WTC11 (cell line): Measurements from ENCODE around the gene ZSWIM6. TPM values are rescaled to one million over a fixed set of nuclear protein-coding genes. Genes with fewer than 3 reads are reported as not detected.

ENCODE experiments used
- ATAC-seq: fragments of 200-7000 bp; cut with Tn5 transposase; 2 replicates; pipeline ENCODE4 v1.10.0; 2021; ENCODE audit warnings: mild to moderate bottlenecking, moderate library complexity
- CTCF ChIA-PET: fragments of 300-600 bp; sonication (Branson Sonifier 250); formaldehyde crosslinking; loops from one replicate; lab custom pipeline; 2021; ENCODE audit warnings: antibody characterized with exemption; lab: Charles Lee
- POLR2A ChIA-PET: fragments of 350-600 bp; sonication (Branson Sonifier 250); formaldehyde crosslinking; loops from one replicate; lab custom pipeline; 2021; ENCODE audit warnings: antibody characterized with exemption; lab: Charles Lee
- DNase-seq: peaks from one replicate; pipeline ENCODE4 v3.0.0; 2021; ENCODE audit warnings: low spot score
- H3K27ac Mint-ChIP-seq: 2 replicates; pipeline ENCODE4 v1.8.0; 2021; ENCODE audit warnings: mixed read lengths
- H3K27me3 Mint-ChIP-seq: 2 replicates; pipeline ENCODE4 v1.8.0; 2021; ENCODE audit warnings: low read depth, mild to moderate bottlenecking, moderate library complexity, mixed read lengths
- H3K36me3 Mint-ChIP-seq: 2 replicates; pipeline ENCODE4 v1.8.0; 2021; ENCODE audit warnings: mixed read lengths
- H3K4me1 Mint-ChIP-seq: 2 replicates; pipeline ENCODE4 v1.8.0; 2022; ENCODE audit warnings: mixed read lengths
- H3K4me3 Mint-ChIP-seq: 2 replicates; pipeline ENCODE4 v1.8.0; 2021; ENCODE audit warnings: mild to moderate bottlenecking, moderate library complexity, mixed read lengths
- H3K9me3 Mint-ChIP-seq: 2 replicates; pipeline ENCODE4 v1.8.0; 2021; ENCODE audit warnings: mixed read lengths
- ATF1 ChIP-seq: sonication (generic); formaldehyde crosslinking; IDR thresholded peaks from 2 replicates; pipeline ENCODE4 v1.8.1; 2023; ENCODE audit warnings: mild to moderate bottlenecking, moderate library complexity, missing genetic modification reagents
- EMX1 ChIP-seq: fragments of 250-450 bp; sonication (Bioruptor Pico); IDR thresholded peaks from 2 replicates; pipeline ENCODE4 v1.8.0; 2021; ENCODE audit warnings: mild to moderate bottlenecking
- ESRRA ChIP-seq: sonication (generic); formaldehyde crosslinking; IDR thresholded peaks from 2 replicates; pipeline ENCODE4 v1.8.1; 2022; ENCODE audit warnings: mild to moderate bottlenecking, missing genetic modification reagents, borderline replicate concordance
- ETV6 ChIP-seq: sonication (generic); formaldehyde crosslinking; IDR thresholded peaks from 2 replicates; pipeline ENCODE4 v1.8.1; 2022; ENCODE audit warnings: mild to moderate bottlenecking, missing genetic modification reagents
- FOXK1 ChIP-seq: sonication (generic); formaldehyde crosslinking; IDR thresholded peaks from 2 replicates; pipeline ENCODE4 v1.8.0; 2022; ENCODE audit warnings: mild to moderate bottlenecking, moderate library complexity, missing genetic modification reagents
- JUN ChIP-seq: sonication (generic); formaldehyde crosslinking; IDR thresholded peaks from 2 replicates; pipeline ENCODE4 v1.8.0; 2023; ENCODE audit warnings: mild to moderate bottlenecking, missing genetic modification reagents
- NFE2L1 ChIP-seq: sonication (generic); formaldehyde crosslinking; IDR thresholded peaks from 2 replicates; pipeline ENCODE4 v1.8.1; 2023; ENCODE audit warnings: missing genetic modification reagents
- NR1H2 ChIP-seq: sonication (generic); formaldehyde crosslinking; IDR thresholded peaks from 2 replicates; pipeline ENCODE4 v1.9.0; 2021; ENCODE audit warnings: mild to moderate bottlenecking, moderate library complexity, missing genetic modification reagents
- RORB ChIP-seq: fragments of 250-450 bp; sonication (Bioruptor Pico); IDR thresholded peaks from 2 replicates; pipeline ENCODE4 v1.9.0; 2021; ENCODE audit warnings: mild to moderate bottlenecking
- SMAD3 ChIP-seq: sonication (generic); formaldehyde crosslinking; IDR thresholded peaks from 2 replicates; pipeline ENCODE4 v1.8.0; 2022; ENCODE audit warnings: missing genetic modification reagents, mild to moderate bottlenecking, borderline replicate concordance
- SOX15 ChIP-seq: fragments of 250-450 bp; sonication (Bioruptor Pico); IDR thresholded peaks from 2 replicates; pipeline ENCODE4 v1.9.0; 2021; ENCODE audit warnings: mild to moderate bottlenecking
- SP1 ChIP-seq: sonication (generic); formaldehyde crosslinking; conservative IDR thresholded peaks from 2 replicates; pipeline ENCODE4 v1.8.1; 2022; ENCODE audit warnings: missing genetic modification reagents
- TCF7 ChIP-seq: sonication (generic); formaldehyde crosslinking; IDR thresholded peaks from 2 replicates; pipeline ENCODE4 v1.8.0; 2022; ENCODE audit warnings: mild to moderate bottlenecking, low read depth, missing genetic modification reagents, moderate library complexity
- TEAD1 ChIP-seq: sonication (generic); formaldehyde crosslinking; IDR thresholded peaks from 2 replicates; pipeline ENCODE4 v1.8.0; 2022; ENCODE audit warnings: mild to moderate bottlenecking, missing genetic modification reagents
- USF1 ChIP-seq: sonication (generic); formaldehyde crosslinking; IDR thresholded peaks from 2 replicates; pipeline ENCODE4 v1.8.0; 2022; ENCODE audit warnings: mild to moderate bottlenecking, missing genetic modification reagents
- ZNF219 ChIP-seq: sonication (generic); formaldehyde crosslinking; IDR thresholded peaks from 2 replicates; pipeline ENCODE4 v1.8.0; 2023; ENCODE audit warnings: missing genetic modification reagents, mild to moderate bottlenecking, borderline replicate concordance
- ZNF423 ChIP-seq: fragments of 250-450 bp; sonication (Bioruptor Pico); IDR thresholded peaks from 2 replicates; pipeline ENCODE4 v2.1.2; 2022; ENCODE audit warnings: mild to moderate bottlenecking, moderate library complexity
- total RNA-seq: library from RNA; stranded (reverse); gene quantifications from 3 replicates; pipeline ENCODE4 v1.2.3, GENCODE V29; 2021
- TF ChIP-seq, protein P1 (sequence below): sonication (generic); formaldehyde crosslinking; IDR thresholded peaks from 2 replicates; pipeline ENCODE4 v1.8.1; 2023; ENCODE audit warnings: mild to moderate bottlenecking, missing genetic modification reagents, moderate library complexity
- TF ChIP-seq, protein P2 (sequence below): sonication (generic); formaldehyde crosslinking; IDR thresholded peaks from 2 replicates; pipeline ENCODE4 v1.8.0; 2023; ENCODE audit warnings: mild to moderate bottlenecking, missing genetic modification reagents
- TF ChIP-seq, protein P3 (sequence below): sonication (generic); formaldehyde crosslinking; IDR thresholded peaks from 2 replicates; pipeline ENCODE4 v1.8.1; 2023; ENCODE audit warnings: mild to moderate bottlenecking, missing genetic modification reagents, moderate library complexity
- TF ChIP-seq, protein P4 (sequence below): sonication (generic); formaldehyde crosslinking; IDR thresholded peaks from 2 replicates; pipeline ENCODE4 v1.8.0; 2022; ENCODE audit warnings: mild to moderate bottlenecking, missing genetic modification reagents
- TF ChIP-seq, protein P5 (sequence below): sonication (generic); formaldehyde crosslinking; IDR thresholded peaks from 2 replicates; pipeline ENCODE4 v1.8.1; 2022; ENCODE audit warnings: missing genetic modification reagents, borderline replicate concordance
- TF ChIP-seq, protein P6 (sequence below): fragments of 250-450 bp; sonication (Bioruptor Pico); IDR thresholded peaks from 2 replicates; pipeline ENCODE4 v2.1.2; 2022; ENCODE audit warnings: mild to moderate bottlenecking, moderate library complexity

The ZSWIM6 gene
- total RNA-seq, 1 experiment from 2014 or later = 12.5 TPM

- no peaks in the 10 kb centered on the region for H3K4me1 Mint-ChIP-seq
- POLR2A ChIA-PET = no interaction called here
- H3K27me3 Mint-ChIP-seq = no peaks in the 10 kb centered on the region
- H3K36me3 Mint-ChIP-seq = no peaks in the 10 kb centered on the region
- CTCF ChIA-PET = no interaction called here
- no peak for DNase-seq
- no peak overlapping the region for H3K4me3 Mint-ChIP-seq
- TF ChIP-seq NR1H2 (no peak), ETV6 (CRISPR knock-in tag) (no peak), RORB (CRISPR knock-in tag) (no peak), USF1 (CRISPR knock-in tag) (no peak), SOX15 (CRISPR knock-in tag) (no peak)
- TF ChIP-seq, protein P1, sequence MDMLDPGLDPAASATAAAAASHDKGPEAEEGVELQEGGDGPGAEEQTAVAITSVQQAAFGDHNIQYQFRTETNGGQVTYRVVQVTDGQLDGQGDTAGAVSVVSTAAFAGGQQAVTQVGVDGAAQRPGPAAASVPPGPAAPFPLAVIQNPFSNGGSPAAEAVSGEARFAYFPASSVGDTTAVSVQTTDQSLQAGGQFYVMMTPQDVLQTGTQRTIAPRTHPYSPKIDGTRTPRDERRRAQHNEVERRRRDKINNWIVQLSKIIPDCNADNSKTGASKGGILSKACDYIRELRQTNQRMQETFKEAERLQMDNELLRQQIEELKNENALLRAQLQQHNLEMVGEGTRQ = no peak
- ATAC-seq = no peak
- H3K9me3 Mint-ChIP-seq = no peaks in the 10 kb centered on the region
- no peak overlapping the region for H3K27ac Mint-ChIP-seq
These were observed 154.4 kb downstream of the ZSWIM6 start for GRCh38 chr5:61486476-61486875.

DNA sequence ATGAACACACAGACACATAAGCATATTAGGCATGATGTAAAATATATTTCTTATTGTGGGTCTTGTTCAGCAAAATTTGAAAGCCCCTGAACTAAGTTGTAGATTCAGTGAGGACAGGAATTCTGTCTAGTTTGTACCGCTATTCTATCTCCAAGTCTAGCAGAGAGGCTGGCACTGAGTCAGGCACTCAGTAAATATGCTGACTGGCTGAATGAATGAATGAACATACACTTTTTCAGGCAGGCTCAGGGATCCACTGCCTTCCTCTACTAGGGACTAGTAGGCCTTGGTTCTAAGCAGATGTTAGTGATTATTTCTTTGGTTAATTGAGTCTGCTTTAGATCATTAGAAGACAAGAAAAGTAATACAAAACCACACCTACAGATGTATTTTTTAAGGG, 157.5 kb downstream of the ZSWIM6 start:
- no peak for TF ChIP-seq ZNF219 (CRISPR knock-in tag)
- Mint-ChIP-seq H3K36me3 (no peaks in the 10 kb centered on the region), H3K9me3 (no peaks in the 10 kb centered on the region), H3K27ac (no peak overlapping the region), H3K4me1 (peaks cover 4% of the 10 kb centered on the region), H3K4me3 (no peak overlapping the region), H3K27me3 (no peaks in the 10 kb centered on the region)
- POLR2A ChIA-PET = no interaction called here
- no peak for DNase-seq
- ATAC-seq = no peak
- CTCF ChIA-PET = no interaction called here

GRCh38 chr5:61491861-61492260, 159.8 kb downstream of the ZSWIM6 start:
- Mint-ChIP-seq H3K9me3 (no peaks in the 10 kb centered on the region), H3K27ac (no peak overlapping the region), H3K4me1 (peaks cover 9% of the 10 kb centered on the region), H3K36me3 (no peaks in the 10 kb centered on the region), H3K4me3 (no peak overlapping the region), H3K27me3 (no peaks in the 10 kb centered on the region)
- ChIA-PET POLR2A (no interaction called here), CTCF (no interaction called here)
- DNase-seq (no peak), ATAC-seq (no peak)
- TF ChIP-seq TCF7 (no peak), ZNF423 (no peak), SMAD3 (CRISPR knock-in tag) (no peak), NFE2L1 (CRISPR knock-in tag) (no peak), ATF1 (CRISPR knock-in tag) (no peak), TEAD1 (CRISPR knock-in tag) (no peak), ZNF219 (CRISPR knock-in tag) (no peak), EMX1 (no peak), SP1 (CRISPR knock-in tag) (no peak), ESRRA (CRISPR knock-in tag) (no peak), JUN (CRISPR knock-in tag) (no peak), RORB (CRISPR knock-in tag) (no peak), FOXK1 (no peak)
- TF ChIP-seq, protein P2, sequence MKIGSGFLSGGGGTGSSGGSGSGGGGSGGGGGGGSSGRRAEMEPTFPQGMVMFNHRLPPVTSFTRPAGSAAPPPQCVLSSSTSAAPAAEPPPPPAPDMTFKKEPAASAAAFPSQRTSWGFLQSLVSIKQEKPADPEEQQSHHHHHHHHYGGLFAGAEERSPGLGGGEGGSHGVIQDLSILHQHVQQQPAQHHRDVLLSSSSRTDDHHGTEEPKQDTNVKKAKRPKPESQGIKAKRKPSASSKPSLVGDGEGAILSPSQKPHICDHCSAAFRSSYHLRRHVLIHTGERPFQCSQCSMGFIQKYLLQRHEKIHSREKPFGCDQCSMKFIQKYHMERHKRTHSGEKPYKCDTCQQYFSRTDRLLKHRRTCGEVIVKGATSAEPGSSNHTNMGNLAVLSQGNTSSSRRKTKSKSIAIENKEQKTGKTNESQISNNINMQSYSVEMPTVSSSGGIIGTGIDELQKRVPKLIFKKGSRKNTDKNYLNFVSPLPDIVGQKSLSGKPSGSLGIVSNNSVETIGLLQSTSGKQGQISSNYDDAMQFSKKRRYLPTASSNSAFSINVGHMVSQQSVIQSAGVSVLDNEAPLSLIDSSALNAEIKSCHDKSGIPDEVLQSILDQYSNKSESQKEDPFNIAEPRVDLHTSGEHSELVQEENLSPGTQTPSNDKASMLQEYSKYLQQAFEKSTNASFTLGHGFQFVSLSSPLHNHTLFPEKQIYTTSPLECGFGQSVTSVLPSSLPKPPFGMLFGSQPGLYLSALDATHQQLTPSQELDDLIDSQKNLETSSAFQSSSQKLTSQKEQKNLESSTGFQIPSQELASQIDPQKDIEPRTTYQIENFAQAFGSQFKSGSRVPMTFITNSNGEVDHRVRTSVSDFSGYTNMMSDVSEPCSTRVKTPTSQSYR (CRISPR knock-in tag) = no peak
- TF ChIP-seq, protein P3, sequence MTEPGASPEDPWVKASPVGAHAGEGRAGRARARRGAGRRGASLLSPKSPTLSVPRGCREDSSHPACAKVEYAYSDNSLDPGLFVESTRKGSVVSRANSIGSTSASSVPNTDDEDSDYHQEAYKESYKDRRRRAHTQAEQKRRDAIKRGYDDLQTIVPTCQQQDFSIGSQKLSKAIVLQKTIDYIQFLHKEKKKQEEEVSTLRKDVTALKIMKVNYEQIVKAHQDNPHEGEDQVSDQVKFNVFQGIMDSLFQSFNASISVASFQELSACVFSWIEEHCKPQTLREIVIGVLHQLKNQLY (CRISPR knock-in tag) = no peak
- TF ChIP-seq, protein P4, sequence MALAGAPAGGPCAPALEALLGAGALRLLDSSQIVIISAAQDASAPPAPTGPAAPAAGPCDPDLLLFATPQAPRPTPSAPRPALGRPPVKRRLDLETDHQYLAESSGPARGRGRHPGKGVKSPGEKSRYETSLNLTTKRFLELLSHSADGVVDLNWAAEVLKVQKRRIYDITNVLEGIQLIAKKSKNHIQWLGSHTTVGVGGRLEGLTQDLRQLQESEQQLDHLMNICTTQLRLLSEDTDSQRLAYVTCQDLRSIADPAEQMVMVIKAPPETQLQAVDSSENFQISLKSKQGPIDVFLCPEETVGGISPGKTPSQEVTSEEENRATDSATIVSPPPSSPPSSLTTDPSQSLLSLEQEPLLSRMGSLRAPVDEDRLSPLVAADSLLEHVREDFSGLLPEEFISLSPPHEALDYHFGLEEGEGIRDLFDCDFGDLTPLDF = no peak
- TF ChIP-seq, protein P5, sequence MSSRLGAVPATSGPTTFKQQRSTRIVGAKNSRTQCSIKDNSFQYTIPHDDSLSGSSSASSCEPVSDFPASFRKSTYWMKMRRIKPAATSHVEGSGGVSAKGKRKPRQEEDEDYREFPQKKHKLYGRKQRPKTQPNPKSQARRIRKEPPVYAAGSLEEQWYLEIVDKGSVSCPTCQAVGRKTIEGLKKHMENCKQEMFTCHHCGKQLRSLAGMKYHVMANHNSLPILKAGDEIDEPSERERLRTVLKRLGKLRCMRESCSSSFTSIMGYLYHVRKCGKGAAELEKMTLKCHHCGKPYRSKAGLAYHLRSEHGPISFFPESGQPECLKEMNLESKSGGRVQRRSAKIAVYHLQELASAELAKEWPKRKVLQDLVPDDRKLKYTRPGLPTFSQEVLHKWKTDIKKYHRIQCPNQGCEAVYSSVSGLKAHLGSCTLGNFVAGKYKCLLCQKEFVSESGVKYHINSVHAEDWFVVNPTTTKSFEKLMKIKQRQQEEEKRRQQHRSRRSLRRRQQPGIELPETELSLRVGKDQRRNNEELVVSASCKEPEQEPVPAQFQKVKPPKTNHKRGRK (CRISPR knock-in tag) = no peak
- TF ChIP-seq, protein P6, sequence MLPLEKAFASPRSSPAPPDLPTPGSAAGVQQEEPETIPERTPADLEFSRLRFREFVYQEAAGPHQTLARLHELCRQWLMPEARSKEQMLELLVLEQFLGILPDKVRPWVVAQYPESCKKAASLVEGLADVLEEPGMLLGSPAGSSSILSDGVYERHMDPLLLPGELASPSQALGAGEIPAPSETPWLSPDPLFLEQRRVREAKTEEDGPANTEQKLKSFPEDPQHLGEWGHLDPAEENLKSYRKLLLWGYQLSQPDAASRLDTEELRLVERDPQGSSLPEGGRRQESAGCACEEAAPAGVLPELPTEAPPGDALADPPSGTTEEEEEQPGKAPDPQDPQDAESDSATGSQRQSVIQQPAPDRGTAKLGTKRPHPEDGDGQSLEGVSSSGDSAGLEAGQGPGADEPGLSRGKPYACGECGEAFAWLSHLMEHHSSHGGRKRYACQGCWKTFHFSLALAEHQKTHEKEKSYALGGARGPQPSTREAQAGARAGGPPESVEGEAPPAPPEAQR (CRISPR knock-in tag) = no peak
